Measurements from ENCODE around the gene ACP5.

GRCh38 chr19:11626252-11626651 is 48.8 kb upstream of the ACP5 start:
- TF ChIP-seq CTCF (IDR thresholded peaks at IDR 0.05) (no peak), POLR2A (IDR thresholded peaks at IDR 0.05) (no peak)
